ENCODE measurements around the gene XKR7.
A peak's percentile ranks its signal among the peaks of the same experiment; 100 is the strongest.

DNA sequence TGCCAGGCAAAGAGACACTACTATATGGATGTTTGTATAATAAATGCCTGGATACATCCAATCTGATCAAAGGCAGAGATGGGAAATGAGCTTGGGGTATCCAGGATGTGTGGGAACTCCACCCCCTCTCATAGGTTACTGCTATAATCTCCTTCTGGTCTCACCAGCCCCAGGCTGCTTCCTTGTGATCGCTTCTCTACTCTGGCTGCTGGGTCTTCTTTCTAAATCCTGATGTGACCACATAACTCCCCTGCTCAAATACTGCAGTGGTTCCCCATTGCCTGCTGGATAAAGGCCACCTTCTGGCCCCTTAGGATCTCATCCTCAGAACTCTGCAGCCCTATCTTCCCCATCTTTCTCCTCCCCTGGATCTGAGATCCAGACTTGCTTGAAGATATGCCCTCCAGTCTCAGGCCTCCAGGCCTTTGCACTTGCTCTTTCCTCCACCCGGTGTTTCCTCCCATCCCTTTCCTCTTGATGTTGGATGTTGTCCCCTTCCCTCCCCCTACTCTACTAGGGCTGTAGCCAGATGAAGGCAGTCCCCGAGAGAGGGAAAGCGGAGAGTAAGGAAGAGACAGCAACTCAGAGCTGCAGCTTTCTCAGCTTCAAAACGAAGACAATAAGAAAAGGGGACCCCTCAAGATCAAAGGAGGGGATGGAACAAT lies 828 bp upstream of the XKR7 start:
- TF ChIP-seq, protein P1, sequence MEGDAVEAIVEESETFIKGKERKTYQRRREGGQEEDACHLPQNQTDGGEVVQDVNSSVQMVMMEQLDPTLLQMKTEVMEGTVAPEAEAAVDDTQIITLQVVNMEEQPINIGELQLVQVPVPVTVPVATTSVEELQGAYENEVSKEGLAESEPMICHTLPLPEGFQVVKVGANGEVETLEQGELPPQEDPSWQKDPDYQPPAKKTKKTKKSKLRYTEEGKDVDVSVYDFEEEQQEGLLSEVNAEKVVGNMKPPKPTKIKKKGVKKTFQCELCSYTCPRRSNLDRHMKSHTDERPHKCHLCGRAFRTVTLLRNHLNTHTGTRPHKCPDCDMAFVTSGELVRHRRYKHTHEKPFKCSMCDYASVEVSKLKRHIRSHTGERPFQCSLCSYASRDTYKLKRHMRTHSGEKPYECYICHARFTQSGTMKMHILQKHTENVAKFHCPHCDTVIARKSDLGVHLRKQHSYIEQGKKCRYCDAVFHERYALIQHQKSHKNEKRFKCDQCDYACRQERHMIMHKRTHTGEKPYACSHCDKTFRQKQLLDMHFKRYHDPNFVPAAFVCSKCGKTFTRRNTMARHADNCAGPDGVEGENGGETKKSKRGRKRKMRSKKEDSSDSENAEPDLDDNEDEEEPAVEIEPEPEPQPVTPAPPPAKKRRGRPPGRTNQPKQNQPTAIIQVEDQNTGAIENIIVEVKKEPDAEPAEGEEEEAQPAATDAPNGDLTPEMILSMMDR (optimal IDR thresholded peaks at IDR 0.05 in 1 of 3, IDR thresholded peaks at IDR 0.05 in 1 of 3, conservative IDR thresholded peaks at IDR 0.05 in 1 of 3; ENCODE audit: extremely low read depth in 1 of 3, insufficient read depth in 2 of 3, low read length in 3 of 3): no peak
- TF ChIP-seq EZH2 (IDR thresholded peaks at IDR 0.05; ENCODE audit: low read length): peak; percentile 67

Measured in keratinocyte (primary cell).